Tibial nerve (tissue), 3 donors: Measurements from ENCODE around the gene OR5D13.

Experiments
- POLR2A ChIP-seq, 2 donors: fragments of 450-650 bp; IDR thresholded peaks; one replicate each; pipeline ENCODE4 v1.6.1; 2017; ENCODE audit warnings: antibody characterized with exemption in 2 of 2, mild to moderate bottlenecking in 2 of 2, moderate library complexity in 2 of 2
- TF ChIP-seq, protein P1 (sequence below), 5 experiments: fragments of 200-600 bp in 3 of 5; fragments of 450-650 bp in 2 of 5; sonication (generic) in 3 of 5; IDR thresholded peaks; one replicate each; pipeline ENCODE4 v1.5.1; 2016 to 2019; ENCODE audit warnings: antibody characterized with exemption in 5 of 5, mild to moderate bottlenecking in 3 of 5, moderate library complexity in 2 of 5

DNA sequence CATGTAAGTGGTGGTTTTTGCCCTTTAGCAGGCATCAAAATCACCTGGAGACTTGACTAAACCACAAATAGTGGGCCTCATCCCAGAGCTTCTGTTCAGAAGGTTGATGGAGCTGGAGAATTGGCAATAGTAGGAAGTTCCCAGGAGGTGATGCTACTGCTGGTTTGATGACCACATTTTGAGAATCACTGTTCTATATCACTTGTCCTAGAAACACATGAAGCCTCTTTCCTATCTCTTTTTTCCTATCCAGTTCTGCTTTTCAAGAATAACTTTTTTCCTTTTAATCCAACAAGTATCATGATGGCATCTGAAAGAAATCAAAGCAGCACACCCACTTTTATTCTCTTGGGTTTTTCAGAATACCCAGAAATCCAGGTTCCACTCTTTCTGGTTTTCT lies at the start of gene OR5D13:
- TF ChIP-seq POLR2A (IDR thresholded peaks at IDR 0.05) = no peak
- TF ChIP-seq, protein P1, sequence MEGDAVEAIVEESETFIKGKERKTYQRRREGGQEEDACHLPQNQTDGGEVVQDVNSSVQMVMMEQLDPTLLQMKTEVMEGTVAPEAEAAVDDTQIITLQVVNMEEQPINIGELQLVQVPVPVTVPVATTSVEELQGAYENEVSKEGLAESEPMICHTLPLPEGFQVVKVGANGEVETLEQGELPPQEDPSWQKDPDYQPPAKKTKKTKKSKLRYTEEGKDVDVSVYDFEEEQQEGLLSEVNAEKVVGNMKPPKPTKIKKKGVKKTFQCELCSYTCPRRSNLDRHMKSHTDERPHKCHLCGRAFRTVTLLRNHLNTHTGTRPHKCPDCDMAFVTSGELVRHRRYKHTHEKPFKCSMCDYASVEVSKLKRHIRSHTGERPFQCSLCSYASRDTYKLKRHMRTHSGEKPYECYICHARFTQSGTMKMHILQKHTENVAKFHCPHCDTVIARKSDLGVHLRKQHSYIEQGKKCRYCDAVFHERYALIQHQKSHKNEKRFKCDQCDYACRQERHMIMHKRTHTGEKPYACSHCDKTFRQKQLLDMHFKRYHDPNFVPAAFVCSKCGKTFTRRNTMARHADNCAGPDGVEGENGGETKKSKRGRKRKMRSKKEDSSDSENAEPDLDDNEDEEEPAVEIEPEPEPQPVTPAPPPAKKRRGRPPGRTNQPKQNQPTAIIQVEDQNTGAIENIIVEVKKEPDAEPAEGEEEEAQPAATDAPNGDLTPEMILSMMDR (IDR thresholded peaks at IDR 0.05) = no peak
